ENCODE results near the gene M1AP.

The M1AP gene

DNA sequence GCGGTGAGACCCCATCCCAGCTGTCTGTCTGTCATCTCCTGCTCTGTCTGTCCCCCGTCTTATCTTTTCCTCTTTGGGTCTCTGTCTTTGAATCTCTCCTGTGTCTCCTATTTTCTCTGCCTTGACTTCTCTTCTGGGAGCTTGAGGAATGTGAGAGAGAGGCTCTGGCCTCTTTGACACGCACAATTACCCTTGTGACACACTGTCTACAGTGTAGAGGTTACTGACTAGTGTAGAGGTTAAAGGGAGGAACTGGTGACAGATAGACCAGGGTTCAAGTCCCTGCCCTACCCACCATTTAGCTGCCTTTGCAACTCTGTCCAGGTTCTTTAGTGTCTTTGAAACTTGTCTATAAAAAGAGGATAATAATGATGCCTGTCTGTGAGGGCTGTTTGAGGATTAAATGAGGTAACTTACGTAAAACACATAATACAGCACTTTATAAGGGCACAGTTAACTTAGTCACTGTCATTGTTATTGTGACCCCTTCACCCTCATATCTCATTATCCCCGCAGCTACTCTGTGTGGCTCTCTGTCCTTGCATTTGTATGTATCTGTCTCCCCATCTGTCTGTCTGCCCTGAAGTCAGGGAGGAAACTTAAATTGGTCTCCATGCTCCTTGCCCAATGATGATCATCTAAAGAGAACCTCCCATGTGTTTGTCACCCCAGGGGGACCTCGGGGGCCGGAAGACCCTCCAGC, 25.8 kb upstream of the M1AP start:
- Mint-ChIP-seq H3K4me1 (ENCODE audit: low read depth) (no peaks in the 10 kb centered on the region), H3K9me3 (no peaks in the 10 kb centered on the region), H3K27me3 (ENCODE audit: low read depth) (no peaks in the 10 kb centered on the region), H3K4me3 (no peak overlapping the region), H3K27ac (no peak overlapping the region), H3K36me3 (ENCODE audit: low read depth) (no peaks in the 10 kb centered on the region)
- DNase-seq (ENCODE audit: low spot score), result no peak

- Mint-ChIP-seq H3K9me3 (no peaks in the 10 kb centered on the region), H3K36me3 (ENCODE audit: low read depth) (no peaks in the 10 kb centered on the region), H3K4me3 (no peak overlapping the region), H3K27ac (no peak overlapping the region), H3K27me3 (ENCODE audit: low read depth) (no peaks in the 10 kb centered on the region), H3K4me1 (ENCODE audit: low read depth) (no peaks in the 10 kb centered on the region)
- DNase-seq (ENCODE audit: low spot score), result no peak
These were observed 23.3 kb upstream of the M1AP start for GRCh38 chr2:74671479-74671878.

DNA sequence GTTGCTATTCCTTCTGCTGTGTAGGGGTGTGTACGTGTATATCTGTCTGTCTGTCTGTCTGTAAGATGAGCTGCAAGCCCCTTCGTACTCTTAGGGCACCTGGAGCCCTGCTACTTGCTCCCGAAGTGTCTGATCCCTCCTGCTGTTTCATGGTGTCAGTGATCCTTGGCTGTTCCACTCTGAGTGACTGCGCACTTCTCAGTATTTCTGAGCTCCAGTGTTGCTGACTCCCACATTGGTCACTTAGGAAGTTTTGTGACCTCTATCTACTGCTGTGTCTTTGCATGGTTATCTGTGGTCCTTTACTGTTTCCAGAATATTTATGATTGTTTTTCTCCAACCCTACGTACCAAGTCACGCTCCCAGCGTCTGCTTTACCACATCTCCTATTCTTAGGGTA, 22.1 kb upstream of the M1AP start:
- Mint-ChIP-seq H3K27me3 (ENCODE audit: low read depth) (no peaks in the 10 kb centered on the region), H3K4me3 (no peak overlapping the region), H3K36me3 (ENCODE audit: low read depth) (no peaks in the 10 kb centered on the region), H3K4me1 (ENCODE audit: low read depth) (no peaks in the 10 kb centered on the region), H3K27ac (no peak overlapping the region), H3K9me3 (no peaks in the 10 kb centered on the region)
- no peak for DNase-seq (ENCODE audit: low spot score)

DNA sequence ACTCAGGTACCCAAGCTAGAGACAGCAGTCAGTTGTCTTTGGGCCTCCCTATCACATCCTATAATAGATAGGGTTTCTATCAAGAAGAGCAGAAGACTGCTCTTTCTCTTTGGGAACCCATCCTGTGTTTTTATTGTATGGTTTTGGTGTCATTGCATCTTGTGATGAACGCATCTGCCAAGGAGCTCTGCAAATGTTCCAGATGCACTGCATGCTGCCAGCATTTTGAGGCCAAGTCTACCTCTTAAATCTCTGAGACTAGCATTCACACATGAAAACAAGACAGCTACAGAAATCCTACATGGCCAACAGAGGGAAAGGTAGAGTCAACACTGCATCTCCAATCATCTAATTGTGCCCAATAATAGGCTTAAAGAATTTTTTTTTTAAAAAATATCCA, 20.0 kb upstream of the M1AP start:
- no peak for DNase-seq (ENCODE audit: low spot score)
- Mint-ChIP-seq H3K27ac (no peak overlapping the region), H3K27me3 (ENCODE audit: low read depth) (no peaks in the 10 kb centered on the region), H3K4me1 (ENCODE audit: low read depth) (no peaks in the 10 kb centered on the region), H3K9me3 (no peaks in the 10 kb centered on the region), H3K4me3 (no peak overlapping the region), H3K36me3 (ENCODE audit: low read depth) (no peaks in the 10 kb centered on the region)

GRCh38 chr2:74659462-74659861, 11.3 kb upstream of the M1AP start:
- no peak for DNase-seq (ENCODE audit: low spot score)
- Mint-ChIP-seq H3K27ac (no peak overlapping the region), H3K9me3 (no peaks in the 10 kb centered on the region), H3K27me3 (ENCODE audit: low read depth) (peaks cover 14% of the 10 kb centered on the region), H3K36me3 (ENCODE audit: low read depth) (no peaks in the 10 kb centered on the region), H3K4me3 (no peak overlapping the region), H3K4me1 (ENCODE audit: low read depth) (peaks cover 6% of the 10 kb centered on the region)

- no peak overlapping the region for H3K27ac Mint-ChIP-seq
- H3K27me3 Mint-ChIP-seq (ENCODE audit: low read depth), result peaks cover 14% of the 10 kb centered on the region
- no peak overlapping the region for H3K4me3 Mint-ChIP-seq
- no peaks in the 10 kb centered on the region for H3K36me3 Mint-ChIP-seq (ENCODE audit: low read depth)
- H3K4me1 Mint-ChIP-seq (ENCODE audit: low read depth), result peaks cover 8% of the 10 kb centered on the region
- H3K9me3 Mint-ChIP-seq, result no peaks in the 10 kb centered on the region
- DNase-seq (ENCODE audit: low spot score), result no peak
These were observed 10.4 kb upstream of the M1AP start for GRCh38 chr2:74658516-74658915.

GRCh38 chr2:74655579-74655978, 7.4 kb upstream of the M1AP start:
- H3K27me3 Mint-ChIP-seq (ENCODE audit: low read depth), result peaks cover 16% of the 10 kb centered on the region
- DNase-seq (ENCODE audit: low spot score), result no peak
- H3K4me1 Mint-ChIP-seq (ENCODE audit: low read depth), result peaks cover 13% of the 10 kb centered on the region
- H3K4me3 Mint-ChIP-seq, result no peak overlapping the region
- no peaks in the 10 kb centered on the region for H3K9me3 Mint-ChIP-seq
- H3K27ac Mint-ChIP-seq, result no peak overlapping the region
- H3K36me3 Mint-ChIP-seq (ENCODE audit: low read depth), result no peaks in the 10 kb centered on the region

DNA sequence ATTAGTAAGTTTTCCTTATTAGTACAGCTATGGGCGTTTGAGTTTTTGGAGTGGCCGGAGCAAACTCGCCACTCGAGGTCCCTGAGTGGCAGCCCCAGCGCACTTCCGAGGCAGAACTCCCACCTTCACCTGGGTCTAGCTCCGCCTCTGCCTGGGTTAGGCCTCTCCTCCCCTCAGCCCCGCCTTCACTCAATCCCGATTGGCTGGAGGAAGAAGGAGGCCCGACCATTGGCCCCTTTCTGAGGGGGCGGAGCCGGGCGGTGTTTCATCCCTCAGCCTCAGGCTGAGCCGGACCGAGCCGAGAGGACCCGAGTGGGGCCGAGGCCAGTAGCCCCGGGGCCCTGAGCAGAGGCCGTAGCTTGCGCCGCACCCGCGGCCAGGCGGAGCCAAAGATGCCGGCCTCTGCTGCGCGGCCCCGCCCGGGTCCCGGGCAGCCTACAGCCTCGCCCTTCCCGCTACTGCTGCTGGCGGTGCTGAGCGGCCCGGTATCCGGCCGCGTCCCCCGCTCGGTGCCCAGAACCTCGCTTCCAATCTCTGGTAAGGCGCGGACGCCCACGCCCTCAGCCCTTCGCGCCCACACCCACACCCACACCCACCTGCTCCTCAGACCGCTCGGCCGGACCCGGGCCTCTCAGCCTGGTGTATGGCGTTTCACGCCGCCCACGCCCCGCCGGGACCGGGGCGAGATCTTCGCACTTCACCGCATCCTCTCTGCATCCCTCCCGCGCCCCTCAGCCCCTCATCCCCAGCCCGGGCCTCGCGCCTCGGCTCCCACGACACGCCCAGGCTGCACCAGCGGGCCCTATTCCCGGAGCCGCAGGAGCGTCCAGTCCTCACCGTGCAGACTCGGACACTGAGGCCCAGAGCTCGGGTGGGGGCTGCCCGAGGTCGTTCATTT, 6.1 kb upstream of the M1AP start, which contains the start of gene SEMA4F:
Gene SEMA4F (plus strand): TSS at position 263 of the 898 bp plus-strand sequence. CDS start 130 bp downstream, at position 393.
- peak; percentile 94 for DNase-seq (ENCODE audit: low spot score)
- Mint-ChIP-seq H3K27me3 (ENCODE audit: low read depth) (peaks cover 21% of the 10 kb centered on the region), H3K9me3 (no peaks in the 10 kb centered on the region), H3K4me1 (ENCODE audit: low read depth) (peaks cover 13% of the 10 kb centered on the region), H3K4me3 (peak within 1 kb of the TSS; percentile 74), H3K27ac (peak within 1 kb of the TSS; percentile 7), H3K36me3 (ENCODE audit: low read depth) (no peaks in the 10 kb centered on the region)

DNA sequence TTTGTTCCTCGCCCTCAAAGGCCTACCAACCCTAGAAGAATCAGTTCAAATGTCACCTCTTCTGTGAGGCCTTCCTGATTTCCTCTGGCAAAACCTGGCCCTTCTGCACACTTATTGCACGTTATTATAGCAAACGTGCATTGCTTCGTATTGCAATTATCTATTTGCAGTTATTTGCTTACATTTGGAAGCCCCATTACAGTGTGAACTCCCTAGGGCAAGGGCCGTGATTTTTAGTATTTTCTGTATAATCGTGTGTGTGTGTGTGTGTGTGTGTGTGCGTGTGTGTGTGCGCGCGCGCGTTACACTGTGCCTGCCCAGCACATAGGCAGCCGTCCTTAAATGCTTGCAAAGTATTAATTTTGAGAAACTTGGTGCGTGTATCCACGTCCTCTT, 5.5 kb upstream of the M1AP start:
- Mint-ChIP-seq H3K4me1 (ENCODE audit: low read depth) (peaks cover 13% of the 10 kb centered on the region), H3K4me3 (peak overlapping the region; percentile 74), H3K27me3 (ENCODE audit: low read depth) (peaks cover 26% of the 10 kb centered on the region), H3K9me3 (no peaks in the 10 kb centered on the region), H3K36me3 (ENCODE audit: low read depth) (no peaks in the 10 kb centered on the region), H3K27ac (no peak overlapping the region)
- no peak for DNase-seq (ENCODE audit: low spot score)

GRCh38 chr2:74646834-74647482, 1.2 kb downstream of the M1AP start:
- H3K36me3 Mint-ChIP-seq (ENCODE audit: low read depth), result peaks cover 2% of the 10 kb centered on the region
- no peak overlapping the region for H3K4me3 Mint-ChIP-seq
- DNase-seq (ENCODE audit: low spot score), result no peak
- H3K27me3 Mint-ChIP-seq (ENCODE audit: low read depth), result peaks cover 29% of the 10 kb centered on the region
- H3K9me3 Mint-ChIP-seq, result no peaks in the 10 kb centered on the region
- H3K27ac Mint-ChIP-seq, result no peak overlapping the region
- H3K4me1 Mint-ChIP-seq (ENCODE audit: low read depth), result peaks cover 2% of the 10 kb centered on the region

GRCh38 chr2:74646201-74646600, 1.9 kb downstream of the M1AP start:
- Mint-ChIP-seq H3K9me3 (no peaks in the 10 kb centered on the region), H3K4me1 (ENCODE audit: low read depth) (peaks cover 2% of the 10 kb centered on the region), H3K27me3 (ENCODE audit: low read depth) (peaks cover 30% of the 10 kb centered on the region), H3K4me3 (no peak overlapping the region), H3K36me3 (ENCODE audit: low read depth) (peaks cover 2% of the 10 kb centered on the region), H3K27ac (no peak overlapping the region)
- DNase-seq (ENCODE audit: low spot score), result no peak

DNA sequence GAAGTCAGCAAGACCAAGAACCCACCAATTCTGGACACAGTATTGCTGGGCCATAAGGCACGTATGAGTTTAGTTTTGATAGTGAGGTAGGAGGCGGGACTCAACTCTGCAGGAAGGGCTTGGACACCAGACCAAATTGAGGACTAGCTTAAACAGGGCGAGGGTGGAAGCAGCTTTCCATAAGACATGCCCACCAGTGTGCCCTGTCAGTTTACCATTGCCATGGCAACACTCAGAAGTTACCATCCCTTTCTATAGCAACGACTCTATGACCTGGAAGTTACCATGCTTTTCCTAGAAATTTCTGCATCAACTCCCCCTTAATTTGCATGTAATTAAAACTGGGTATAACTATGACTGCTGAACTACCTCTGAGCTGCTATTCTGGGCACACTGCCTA, 2.8 kb downstream of the M1AP start:
- Mint-ChIP-seq H3K27me3 (ENCODE audit: low read depth) (peaks cover 32% of the 10 kb centered on the region), H3K4me3 (no peak overlapping the region), H3K4me1 (ENCODE audit: low read depth) (peaks cover 2% of the 10 kb centered on the region), H3K36me3 (ENCODE audit: low read depth) (peaks cover 2% of the 10 kb centered on the region), H3K9me3 (no peaks in the 10 kb centered on the region), H3K27ac (no peak overlapping the region)
- no peak for DNase-seq (ENCODE audit: low spot score)

GRCh38 chr2:74639550-74639949, 8.6 kb downstream of the M1AP start:
- Mint-ChIP-seq H3K9me3 (no peaks in the 10 kb centered on the region), H3K4me1 (ENCODE audit: low read depth) (no peaks in the 10 kb centered on the region)
- DNase-seq (ENCODE audit: low spot score), result no peak

GRCh38 chr2:74632939-74633312, 15.2 kb downstream of the M1AP start:
- H3K36me3 Mint-ChIP-seq (ENCODE audit: low read depth), result no peaks in the 10 kb centered on the region
- no peak for DNase-seq (ENCODE audit: low spot score)
- no peak overlapping the region for H3K4me3 Mint-ChIP-seq
- no peaks in the 10 kb centered on the region for H3K4me1 Mint-ChIP-seq (ENCODE audit: low read depth)
- H3K27me3 Mint-ChIP-seq (ENCODE audit: low read depth), result peaks cover 54% of the 10 kb centered on the region
- no peaks in the 10 kb centered on the region for H3K9me3 Mint-ChIP-seq
- H3K27ac Mint-ChIP-seq, result no peak overlapping the region

More at GRCh38 chr2:74639550-74639949, 8.6 kb downstream of the M1AP start:
- Mint-ChIP-seq H3K4me3 (no peak overlapping the region), H3K27ac (no peak overlapping the region), H3K27me3 (ENCODE audit: low read depth) (peaks cover 50% of the 10 kb centered on the region), H3K36me3 (ENCODE audit: low read depth) (no peaks in the 10 kb centered on the region)

Measured in T-helper 2 cell treated with Interferon-gamma antibody and Interleukin-4, amounts not matched to agents 5 μg/mL and 100 μg/mL, for 36 hours (primary cell).